Upper lobe of left lung (tissue), 6 donors: ENCODE data around the gene ANK3. TPM values are rescaled to one million over a fixed set of nuclear protein-coding genes. Genes with fewer than 3 reads are reported as not detected.
A peak's percentile ranks its signal among the peaks of the same experiment; 100 is the strongest.
"Not testable (repeated sequence)": the region's sequence is repeated elsewhere in the genome, so short reads cannot be mapped to it uniquely, and the experiment has no call there.

Experiments used
- ATAC-seq, 2 donors: fragments of 200-7000 bp; cut with Tn5 transposase; one replicate each; pipeline ENCODE4 v1.9.1; 2022; ENCODE audit warnings: mild to moderate bottlenecking in 2 of 2, moderate library complexity in 2 of 2; ENCODE audit not compliant: low FRiP score in 2 of 2
- DNase-seq, 2 donors: peaks; one replicate each; pipeline ENCODE4 v3.0.0-alpha.2; 2019 to 2020
- H3K27ac ChIP-seq, 4 donors: fragments of 200-600 bp; sonication (generic); one replicate each; pipeline ENCODE4 v1.5.1; 2016 to 2019
- H3K27me3 ChIP-seq, 4 donors: fragments of 200-600 bp; sonication (generic); one replicate each; pipeline ENCODE4 v1.5.1; 2017 to 2019
- H3K36me3 ChIP-seq, 4 donors: fragments of 200-600 bp; sonication (generic); one replicate each; pipeline ENCODE4 v1.5.1; 2016 to 2019
- H3K4me1 ChIP-seq, 4 donors: fragments of 200-600 bp; sonication (generic); one replicate each; pipeline ENCODE4 v1.5.1; 2018 to 2019
- H3K4me3 ChIP-seq, 4 donors: fragments of 200-600 bp; sonication (generic); one replicate each; pipeline ENCODE4 v1.5.1; 2017 to 2019; ENCODE audit warnings: mild to moderate bottlenecking in 2 of 4, moderate library complexity in 1 of 4
- H3K9me3 ChIP-seq, 4 donors: fragments of 200-600 bp; sonication (generic); one replicate each; pipeline ENCODE4 v1.5.1; 2018 to 2019
- EP300 ChIP-seq, 4 donors: sonication (generic); formaldehyde crosslinking; IDR thresholded peaks; one replicate each; pipeline ENCODE4 v1.5.1; 2017; ENCODE audit warnings: antibody characterized with exemption in 4 of 4, control low read depth in 2 of 4
- POLR2A ChIP-seq, 4 donors: fragments of 450-650 bp; IDR thresholded peaks; one replicate each; pipeline ENCODE4 v1.5.1; 2016 to 2017; ENCODE audit warnings: antibody characterized with exemption in 4 of 4, mild to moderate bottlenecking in 2 of 4
- POLR2AphosphoS5 ChIP-seq, 2 donors: sonication (generic); formaldehyde crosslinking; IDR thresholded peaks; one replicate each; pipeline ENCODE4 v1.5.1; 2017; ENCODE audit warnings: antibody characterized with exemption in 2 of 2
- WGBS, 2 donors: methylation state at CpG; one replicate each; pipeline ENCODE4 v1.1.5; 2017 to 2018; 5-methylcytosine and 5-hydroxymethylcytosine counted together
- total RNA-seq, 6 donors: library from RNA; depleted of rRNA in 4 of 6; stranded (reverse); fragments of >200 nt in 4 of 6; gene quantifications; one replicate each; pipeline versions ENCODE4 v1.1.0 to v1.2.1, GENCODE V29; 2016 to 2021
- TF ChIP-seq, protein P1 (sequence below), 6 experiments: fragments of 450-650 bp in 4 of 6; fragments of 200-600 bp in 2 of 6; sonication (generic) in 2 of 6; IDR thresholded peaks; one replicate each; pipeline ENCODE4 v1.5.1; 2016 to 2019; ENCODE audit warnings: antibody characterized with exemption in 6 of 6
- donor health status: DM: no; HTN: no; CAD: no; lungs with moderate emphysema.
- donor health status: DM: no; HTN: yes; CAD: no; lungs with severe emphysema.

Gene ANK3
- total RNA-seq, 6 donors from 2014 or later = 43.9 to 193 (median 98.5) TPM

DNA sequence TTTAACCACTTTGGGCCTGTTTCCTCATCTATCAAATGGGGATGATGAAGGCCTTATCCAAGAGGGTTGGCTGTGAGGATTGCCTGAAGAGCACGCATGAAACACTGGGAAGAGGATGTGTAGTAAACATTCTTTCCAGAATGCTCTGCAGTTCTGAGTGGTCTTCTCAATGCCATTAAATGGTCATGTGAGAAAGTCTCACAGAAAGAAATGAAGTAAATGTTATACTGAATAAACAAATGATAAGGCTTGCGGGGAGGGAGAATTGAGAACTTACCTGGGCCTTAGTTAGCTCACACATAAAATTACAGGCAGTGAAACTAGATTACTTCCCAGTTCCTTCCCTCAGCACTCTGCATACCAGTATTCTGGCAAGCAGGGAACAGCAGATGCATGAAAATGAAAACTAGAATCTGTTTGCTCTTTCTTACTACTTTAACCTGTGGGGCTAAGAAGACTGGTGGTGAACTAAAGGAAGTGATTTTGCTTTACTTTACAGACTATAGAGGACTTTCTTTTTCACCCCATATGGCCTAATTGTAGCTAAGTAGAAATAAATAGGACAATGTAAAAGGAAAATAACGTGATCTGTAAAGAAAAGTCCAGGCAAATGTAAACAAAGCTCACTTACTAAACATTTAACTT, 348.1 kb downstream of the ANK3 start:
- Histone ChIP-seq H3K9me3 (no peaks in the 10 kb centered on the region), H3K4me1 (peaks cover 8 to 30% (median 20%) of the 10 kb centered on the region in 4 donors), H3K27ac (peak overlapping the region in 2 of 4 donors; percentile 4 to 31), H3K4me3 (no peak overlapping the region), H3K36me3 (no peaks in the 10 kb centered on the region), H3K27me3 (no peaks in the 10 kb centered on the region)
- no peak for TF ChIP-seq POLR2AphosphoS5 (IDR thresholded peaks at IDR 0.05)
- TF ChIP-seq POLR2A (IDR thresholded peaks at IDR 0.05) = no peak
- no peak for TF ChIP-seq EP300 (IDR thresholded peaks at IDR 0.05)
- TF ChIP-seq, protein P1, sequence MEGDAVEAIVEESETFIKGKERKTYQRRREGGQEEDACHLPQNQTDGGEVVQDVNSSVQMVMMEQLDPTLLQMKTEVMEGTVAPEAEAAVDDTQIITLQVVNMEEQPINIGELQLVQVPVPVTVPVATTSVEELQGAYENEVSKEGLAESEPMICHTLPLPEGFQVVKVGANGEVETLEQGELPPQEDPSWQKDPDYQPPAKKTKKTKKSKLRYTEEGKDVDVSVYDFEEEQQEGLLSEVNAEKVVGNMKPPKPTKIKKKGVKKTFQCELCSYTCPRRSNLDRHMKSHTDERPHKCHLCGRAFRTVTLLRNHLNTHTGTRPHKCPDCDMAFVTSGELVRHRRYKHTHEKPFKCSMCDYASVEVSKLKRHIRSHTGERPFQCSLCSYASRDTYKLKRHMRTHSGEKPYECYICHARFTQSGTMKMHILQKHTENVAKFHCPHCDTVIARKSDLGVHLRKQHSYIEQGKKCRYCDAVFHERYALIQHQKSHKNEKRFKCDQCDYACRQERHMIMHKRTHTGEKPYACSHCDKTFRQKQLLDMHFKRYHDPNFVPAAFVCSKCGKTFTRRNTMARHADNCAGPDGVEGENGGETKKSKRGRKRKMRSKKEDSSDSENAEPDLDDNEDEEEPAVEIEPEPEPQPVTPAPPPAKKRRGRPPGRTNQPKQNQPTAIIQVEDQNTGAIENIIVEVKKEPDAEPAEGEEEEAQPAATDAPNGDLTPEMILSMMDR (IDR thresholded peaks at IDR 0.05) = peak in 1 of 6 experiments; percentile 8
- ATAC-seq = no peak
- no peak for DNase-seq
- WGBS, 2 donors = 54 to 63% methylated on average over 3 of the region's 3 CpGs

DNA sequence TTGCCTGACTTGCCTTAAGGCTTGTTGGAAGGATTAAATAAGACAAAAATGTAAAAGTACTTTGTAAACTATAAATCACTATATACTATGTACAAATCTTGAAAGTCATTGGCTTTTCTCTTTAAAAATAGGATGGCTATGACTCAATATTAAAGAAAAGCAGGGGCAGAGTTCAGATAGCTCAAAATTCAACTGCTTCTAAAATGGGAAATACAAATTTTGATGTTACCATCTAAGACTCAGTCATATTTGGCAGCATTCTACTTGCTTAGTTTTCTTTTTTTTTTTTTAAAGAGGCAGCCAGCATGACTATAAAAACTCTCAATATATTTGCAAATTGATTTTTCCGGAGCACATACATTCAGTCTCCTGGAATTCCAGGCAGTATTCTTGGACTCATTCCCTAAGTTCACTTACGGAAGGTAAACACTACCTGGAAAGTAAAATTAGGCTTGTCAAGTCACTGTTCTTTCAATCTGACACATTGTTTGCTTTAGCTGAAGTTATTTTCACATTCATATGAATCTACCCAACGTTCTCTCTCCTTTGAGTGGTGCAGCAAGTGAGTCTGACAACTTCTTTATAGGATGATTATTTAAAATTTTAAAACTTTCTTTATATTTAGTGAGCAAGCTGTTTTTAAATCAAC, 349.5 kb downstream of the ANK3 start:
- WGBS, 2 donors = 47 to 58% methylated on average over 3 of the region's 3 CpGs
- peaks cover 8 to 30% (median 20%) of the 10 kb centered on the region in 4 donors for H3K4me1 ChIP-seq
- H3K4me3 ChIP-seq = no peak overlapping the region
- H3K9me3 ChIP-seq = no peaks in the 10 kb centered on the region
- no peaks in the 10 kb centered on the region for H3K36me3 ChIP-seq
- no peak for ATAC-seq
- TF ChIP-seq POLR2A (IDR thresholded peaks at IDR 0.05) (no peak), POLR2AphosphoS5 (IDR thresholded peaks at IDR 0.05) (no peak), EP300 (IDR thresholded peaks at IDR 0.05) (no peak)
- TF ChIP-seq, protein P1 (IDR thresholded peaks at IDR 0.05) = no peak
- no peak for DNase-seq
- no peaks in the 10 kb centered on the region for H3K27me3 ChIP-seq
- no peak overlapping the region for H3K27ac ChIP-seq

DNA sequence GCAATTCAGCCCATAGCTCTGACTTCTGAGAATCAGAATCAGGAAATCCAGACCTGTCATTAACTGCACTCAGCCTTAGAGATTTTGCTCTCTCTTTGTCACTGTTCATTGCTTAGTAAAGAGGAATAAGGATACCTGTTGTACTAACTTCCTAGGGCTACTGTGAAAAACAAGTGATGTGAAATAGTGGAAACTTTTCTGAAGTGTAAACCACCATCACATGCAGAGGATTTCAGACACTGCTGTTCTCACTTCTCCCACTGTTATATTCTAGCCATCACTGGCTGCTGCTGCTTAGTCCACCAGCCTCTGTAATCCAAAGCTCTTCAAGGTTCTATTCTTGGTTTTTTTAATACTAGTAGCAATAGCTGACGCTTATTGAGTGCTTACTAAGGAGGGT, 353.7 kb downstream of the ANK3 start:
- no peaks in the 10 kb centered on the region for H3K27me3 ChIP-seq
- H3K4me1 ChIP-seq = peaks cover 11 to 15% (median 13%) of the 10 kb centered on the region in 4 donors
- WGBS, 2 donors = 85 to 86% methylated on average over 1 of the region's 1 CpG
- ATAC-seq = no peak
- TF ChIP-seq, protein P1 (IDR thresholded peaks at IDR 0.05) = no peak
- TF ChIP-seq POLR2AphosphoS5 (IDR thresholded peaks at IDR 0.05) = no peak
- TF ChIP-seq EP300 (IDR thresholded peaks at IDR 0.05) = no peak
- no peak for TF ChIP-seq POLR2A (IDR thresholded peaks at IDR 0.05)
- no peak overlapping the region for H3K27ac ChIP-seq
- DNase-seq = no peak
- H3K9me3 ChIP-seq = no peaks in the 10 kb centered on the region
- H3K36me3 ChIP-seq = no peaks in the 10 kb centered on the region
- no peak overlapping the region for H3K4me3 ChIP-seq

DNA sequence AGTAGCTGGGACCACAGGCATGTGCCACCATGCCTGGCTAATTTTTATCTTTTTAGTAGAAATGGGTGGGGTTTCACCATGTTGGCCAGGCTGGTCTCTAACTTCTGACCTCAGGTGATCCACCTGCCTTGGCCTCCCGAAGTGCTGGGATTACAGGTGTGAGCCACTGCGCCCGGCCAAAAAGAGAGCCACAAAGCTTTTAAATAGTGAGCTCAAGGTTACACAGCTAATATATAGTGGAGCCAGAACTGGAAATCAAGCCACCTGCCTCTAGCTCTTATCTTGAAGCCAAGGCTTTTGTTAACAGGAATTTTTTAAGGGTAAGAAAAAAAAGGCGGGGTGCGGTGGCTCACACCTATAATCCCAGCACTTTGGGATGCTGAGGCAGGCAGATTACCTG, 354.3 kb downstream of the ANK3 start:
- not testable (repeated sequence) for ATAC-seq, H3K9me3 ChIP-seq, H3K36me3 ChIP-seq, H3K27ac ChIP-seq, DNase-seq, H3K27me3 ChIP-seq, H3K4me3 ChIP-seq
- peaks cover 10 to 15% (median 12%) of the 10 kb centered on the region in 4 donors for H3K4me1 ChIP-seq
- 92 to 98% methylated on average over 5 of the region's 5 CpGs for WGBS, 2 donors

DNA sequence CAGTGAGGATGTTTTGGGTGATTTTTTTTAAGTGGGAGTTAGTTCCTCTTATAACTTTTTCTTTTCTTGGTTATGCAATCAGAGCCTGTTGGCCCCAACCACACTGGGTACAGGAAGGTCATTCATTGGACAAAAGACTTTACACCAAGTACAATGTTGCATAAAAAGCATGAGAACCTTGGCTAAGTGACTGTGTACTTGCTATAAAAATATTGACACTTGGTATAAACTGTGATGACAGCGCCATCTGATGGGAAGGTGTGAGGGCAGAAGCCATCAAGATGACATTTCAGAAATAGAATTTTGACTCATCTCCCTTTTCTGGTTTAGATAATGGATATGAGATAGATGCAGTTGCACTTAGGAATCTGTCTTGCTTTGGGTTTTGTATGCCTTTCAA, 357.0 kb downstream of the ANK3 start:
- Histone ChIP-seq H3K4me1 (peaks cover 10 to 15% (median 12%) of the 10 kb centered on the region in 4 donors), H3K4me3 (no peak overlapping the region), H3K9me3 (no peaks in the 10 kb centered on the region), H3K27me3 (no peaks in the 10 kb centered on the region), H3K27ac (no peak overlapping the region), H3K36me3 (no peaks in the 10 kb centered on the region)
- DNase-seq = peak in 1 of 2 donors; percentile 59
- WGBS, 2 donors = 16 to 27% methylated on average over 1 of the region's 1 CpG
- TF ChIP-seq, protein P1 (IDR thresholded peaks at IDR 0.05) = peak in 5 of 6 experiments; percentile 34 to 78 (median 63)
- TF ChIP-seq POLR2A (IDR thresholded peaks at IDR 0.05) = no peak
- TF ChIP-seq POLR2AphosphoS5 (IDR thresholded peaks at IDR 0.05) = peak in 1 of 2 donors; percentile 62
- TF ChIP-seq EP300 (IDR thresholded peaks at IDR 0.05) = peak in 1 of 4 donors; percentile 50
- ATAC-seq = peak; percentile 82 to 94
